Stimulated activated CD8-positive, alpha-beta memory T cell treated with anti-CD3 and anti-CD28 coated beads, Interleukin-7, amount 100 ng/mL, for 4 hours (primary cell): ENCODE measurements around the gene DGCR6L.
"Not testable (repeated sequence)": the region's sequence is repeated elsewhere in the genome, so short reads cannot be mapped to it uniquely, and the experiment has no call there.

Experiments
- DNase-seq, 2 donors: peaks; one replicate each; pipeline ENCODE4 v3.0.0-alpha.2; 2020; ENCODE audit warnings: low read depth in 2 of 2

DGCR6L gene

GRCh38 chr22:20325996-20326395 lies 6.1 kb upstream of the DGCR6L start:
- DNase-seq = not testable (repeated sequence)

GRCh38 chr22:20324139-20324516 lies 4.3 kb upstream of the DGCR6L start:
- DNase-seq = no peak

GRCh38 chr22:20321552-20322211 lies 1.8 kb upstream of the DGCR6L start:
- not testable (repeated sequence) for DNase-seq

DNA sequence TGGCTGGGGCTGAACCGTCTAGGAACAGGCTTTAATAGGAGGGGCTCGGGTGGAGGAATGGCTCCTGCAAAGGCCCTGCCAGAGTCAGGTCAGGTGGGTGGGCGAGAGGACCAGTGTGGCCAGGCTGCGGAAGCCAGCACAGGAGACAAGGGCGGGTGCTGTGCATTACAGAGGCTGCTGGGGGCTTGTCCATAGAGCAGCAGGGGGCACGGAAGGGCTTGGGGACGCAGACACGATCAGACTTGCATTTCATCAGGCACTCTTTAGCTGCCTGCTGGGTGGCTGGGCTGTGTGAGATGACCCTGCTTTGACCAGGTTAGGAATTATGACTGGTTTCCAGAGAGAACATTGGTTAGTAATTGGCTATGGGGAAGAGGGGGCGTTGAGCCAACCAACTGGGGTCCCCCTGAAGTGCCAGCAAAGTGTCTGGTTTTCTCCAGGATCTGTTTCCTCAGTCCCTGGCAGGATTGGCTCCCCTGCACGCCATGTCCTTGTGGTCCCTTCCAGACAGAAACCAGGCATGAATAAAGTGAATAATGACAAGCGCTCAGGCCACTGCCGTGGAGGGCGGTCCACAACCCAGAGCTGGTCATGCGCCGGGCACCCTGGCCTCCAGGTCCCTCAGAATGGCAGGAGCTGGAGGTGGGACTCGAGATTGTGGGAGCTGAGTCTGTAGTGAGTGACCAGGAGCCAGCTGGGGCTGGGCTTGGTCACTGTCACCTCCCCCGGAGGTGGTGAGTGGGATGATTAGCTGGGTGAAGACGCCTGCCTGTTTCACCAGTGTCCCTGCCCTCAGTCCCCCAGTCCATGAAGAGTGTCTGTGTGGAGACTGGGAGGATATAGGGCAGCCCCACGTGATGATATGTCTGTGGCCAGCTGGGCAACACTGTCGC lies 1.0 kb upstream of the DGCR6L start:
- not testable (repeated sequence) for DNase-seq

GRCh38 chr22:20319041-20319744 lies 667 bp downstream of the DGCR6L start:
- DNase-seq = no peak

- DNase-seq = not testable (repeated sequence)
These were observed 1.7 kb downstream of the DGCR6L start for GRCh38 chr22:20318043-20318688.

- DNase-seq = not testable (repeated sequence)
These were observed 2.3 kb downstream of the DGCR6L start for GRCh38 chr22:20317402-20318042.

GRCh38 chr22:20316844-20317401 lies 2.9 kb downstream of the DGCR6L start:
- no peak for DNase-seq

DNA sequence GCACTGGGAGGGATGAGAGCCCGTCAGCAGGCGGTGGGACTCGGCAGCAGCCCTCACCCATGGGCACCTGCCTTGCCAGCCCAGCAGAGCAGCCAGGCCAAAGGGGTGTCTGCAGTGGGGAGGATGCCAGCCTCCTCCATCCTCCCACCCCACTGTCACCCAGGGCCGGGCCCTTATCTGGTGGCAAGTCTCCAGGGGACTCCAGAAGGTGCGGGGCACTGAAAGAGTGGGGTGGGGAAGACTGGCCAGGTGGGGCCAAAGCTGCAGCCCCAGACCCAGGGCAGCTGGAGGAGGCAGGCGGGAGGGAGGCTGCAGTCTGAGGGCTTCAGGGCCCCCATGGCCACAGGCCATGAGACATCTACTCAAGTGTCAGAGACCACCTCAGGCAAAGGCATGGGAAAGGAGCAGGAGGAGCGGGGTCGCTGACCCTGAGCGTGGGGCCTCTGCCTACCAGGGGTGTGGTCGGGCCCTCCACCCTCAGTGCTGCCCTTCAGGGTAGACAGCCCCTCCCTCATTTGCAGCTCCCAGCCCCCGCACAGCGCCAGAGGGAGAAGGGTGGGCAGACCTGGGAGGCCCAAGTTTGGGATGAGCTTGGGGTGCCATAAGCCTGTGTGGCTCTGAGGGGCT lies 3.5 kb downstream of the DGCR6L start:
- DNase-seq = no peak

- no peak for DNase-seq
These were observed 4.3 kb downstream of the DGCR6L start for GRCh38 chr22:20315337-20316216.

DNA sequence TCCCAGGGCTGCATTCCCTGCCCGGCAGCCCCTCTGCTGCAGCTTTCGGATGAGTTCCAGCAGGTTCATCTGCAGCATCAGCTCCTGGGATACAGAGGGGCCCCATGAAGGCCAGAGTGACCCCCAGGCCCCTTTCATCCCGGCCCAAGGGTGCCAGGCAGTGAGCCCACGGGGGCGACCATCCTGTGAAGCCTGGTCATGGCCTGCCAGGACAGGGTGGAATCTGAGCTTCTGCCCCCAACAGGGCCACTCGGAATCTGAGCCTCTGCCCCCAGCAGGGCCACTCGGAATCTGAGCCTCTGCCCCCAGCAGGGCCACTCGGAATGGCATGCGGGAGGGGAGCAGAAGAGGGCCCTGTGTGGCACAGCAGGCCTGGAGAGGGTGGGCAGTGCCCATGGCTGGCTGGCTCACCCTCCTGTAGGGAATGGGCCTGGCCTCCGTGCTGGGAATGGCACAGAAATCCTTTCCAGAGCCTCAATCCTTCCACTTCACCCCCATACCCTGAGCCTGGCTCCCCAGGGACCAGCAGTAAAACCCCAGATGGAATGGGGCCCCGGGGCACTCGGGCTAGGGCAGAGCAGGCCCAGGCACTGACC lies 5.0 kb downstream of the DGCR6L start:
- not testable (repeated sequence) for DNase-seq

- not testable (repeated sequence) for DNase-seq
These were observed 5.7 kb downstream of the DGCR6L start for GRCh38 chr22:20314206-20314605.

- not testable (repeated sequence) for DNase-seq
These were observed 6.4 kb downstream of the DGCR6L start for GRCh38 chr22:20313306-20314077.

DNA sequence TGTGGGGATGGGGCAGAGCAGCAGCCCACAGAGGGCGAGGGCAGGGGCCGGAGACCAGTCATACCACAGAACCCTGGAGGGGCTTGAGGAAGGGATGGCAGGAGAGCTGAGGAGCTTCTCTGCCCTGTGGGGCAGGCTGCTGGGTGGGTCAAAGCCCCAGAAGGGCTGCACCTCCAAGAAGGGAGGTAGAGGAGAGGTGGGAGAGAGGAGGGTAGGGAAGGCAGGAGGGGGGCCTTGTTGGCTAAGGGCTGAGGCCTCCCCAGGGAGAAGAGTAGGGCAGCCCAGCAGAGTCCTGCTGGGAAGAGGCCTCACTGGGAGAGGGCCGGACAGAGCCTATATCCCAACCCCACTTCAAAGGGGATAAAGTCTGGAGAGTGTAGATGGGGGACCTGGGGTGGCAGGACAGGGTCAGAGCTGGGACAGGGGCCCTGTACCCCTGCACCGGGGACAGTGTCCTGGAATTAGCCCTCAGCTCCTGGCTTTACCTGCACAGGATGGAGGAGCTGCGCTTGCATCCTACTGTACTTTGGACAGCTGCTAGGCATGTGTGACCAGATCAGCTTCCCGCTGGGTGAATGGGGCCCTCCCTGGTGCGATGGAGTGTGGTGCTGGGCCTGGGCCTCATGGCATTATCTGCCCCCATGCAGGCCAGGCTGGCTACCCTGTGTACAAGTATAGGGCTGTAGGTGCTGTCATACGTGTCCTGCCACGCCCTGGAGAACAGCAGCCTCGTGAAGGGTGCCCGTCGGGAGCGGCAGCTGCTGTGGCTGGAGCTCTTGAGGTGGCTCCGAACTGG lies 7.3 kb downstream of the DGCR6L start:
- no peak for DNase-seq

DNA sequence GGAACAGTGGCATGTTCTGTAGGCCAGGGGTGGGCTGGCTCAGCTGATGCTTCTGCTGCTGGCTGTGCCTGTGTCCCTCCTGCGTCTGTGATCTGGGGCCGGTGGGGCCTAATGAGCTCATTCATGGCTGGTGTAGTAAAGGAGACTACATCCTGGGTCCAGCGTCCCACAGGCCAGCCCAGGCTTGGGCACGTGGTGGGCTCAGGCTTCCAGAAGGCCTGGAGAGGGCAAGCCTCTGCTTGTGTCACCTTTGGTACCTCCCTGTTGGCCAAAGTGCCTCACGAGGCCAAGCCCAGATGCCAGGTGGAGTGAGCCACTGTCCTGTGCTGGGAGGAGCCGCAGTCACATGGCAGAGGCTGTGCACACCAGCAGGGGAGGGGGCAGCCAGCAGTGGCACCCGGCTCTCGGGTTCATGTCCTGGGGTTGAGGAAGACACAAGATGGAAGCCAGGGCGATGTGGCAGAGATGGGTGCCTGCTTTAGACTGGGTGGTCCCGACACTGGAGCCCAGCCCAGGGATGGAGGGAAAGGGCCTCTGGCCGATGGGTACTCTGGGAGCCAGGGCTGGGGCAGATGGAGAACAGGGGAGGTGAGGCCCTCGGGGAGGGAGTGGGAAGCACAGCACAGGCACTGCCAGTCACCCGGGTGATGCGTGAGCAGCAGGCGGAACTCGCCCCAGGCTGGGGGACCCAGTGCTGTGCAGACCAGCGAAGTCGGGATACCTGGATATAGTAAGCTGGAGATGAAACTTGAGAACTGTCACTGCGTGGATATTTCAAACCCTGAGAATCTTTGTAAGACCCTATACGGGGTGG lies 8.4 kb downstream of the DGCR6L start:
- not testable (repeated sequence) for DNase-seq

DNA sequence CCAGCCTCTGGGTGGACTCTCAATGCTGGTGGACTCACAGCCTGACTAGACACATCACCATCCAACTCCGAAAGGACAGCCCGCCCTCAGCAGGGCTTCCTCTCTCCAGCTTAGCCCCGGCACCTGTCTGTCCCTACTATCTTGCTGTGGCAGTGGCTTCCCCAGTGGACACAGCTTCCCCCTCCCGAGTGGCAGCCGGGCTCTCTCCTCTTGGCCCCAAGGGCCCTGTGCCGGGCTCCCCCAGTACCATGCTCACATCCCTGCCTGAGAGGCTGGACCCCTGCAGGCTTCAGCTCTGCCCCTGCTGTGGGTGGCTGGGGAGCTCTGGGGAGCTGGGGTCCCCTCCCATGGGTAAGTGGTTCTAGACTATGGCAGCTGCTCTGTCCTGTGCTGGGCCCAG lies 9.1 kb downstream of the DGCR6L start:
- not testable (repeated sequence) for DNase-seq

GRCh38 chr22:20310180-20310579 lies 9.7 kb downstream of the DGCR6L start:
- not testable (repeated sequence) for DNase-seq
